Activated T-cell treated with anti-CD3 and anti-CD28 coated beads for 4 hours (primary cell): ENCODE results near the gene GPATCH8.
A peak's percentile ranks its signal among the peaks of the same experiment; 100 is the strongest.
"Not testable (repeated sequence)": the region's sequence is repeated elsewhere in the genome, so short reads cannot be mapped to it uniquely, and the experiment has no call there.

Experiments used
- DNase-seq: peaks from one replicate; pipeline ENCODE4 v3.0.0-alpha.2; 2020

The GPATCH8 gene

GRCh38 chr17:44369414-44370023 lies 133.7 kb downstream of the GPATCH8 start:
- not testable (repeated sequence) for DNase-seq

- not testable (repeated sequence) for DNase-seq
These were observed 134.6 kb downstream of the GPATCH8 start for GRCh38 chr17:44368391-44369243.

GRCh38 chr17:44367231-44367979 lies 135.8 kb downstream of the GPATCH8 start:
- DNase-seq = no peak

- not testable (repeated sequence) for DNase-seq
These were observed 138.2 kb downstream of the GPATCH8 start for GRCh38 chr17:44365051-44365450.

GRCh38 chr17:44363613-44364159 lies 139.5 kb downstream of the GPATCH8 start, which contains the start of gene FAM171A2:
Gene FAM171A2 (minus strand): TSS chr17:44363853. CDS start chr17:44363714, 139 bp downstream.
- peak; percentile 49 for DNase-seq

GRCh38 chr17:44362949-44363612 lies 140.1 kb downstream of the GPATCH8 start:
- no peak for DNase-seq

- DNase-seq = no peak
These were observed 140.7 kb downstream of the GPATCH8 start for GRCh38 chr17:44362459-44362948.

- no peak for DNase-seq
These were observed 141.6 kb downstream of the GPATCH8 start for GRCh38 chr17:44361292-44362260.

- no peak for DNase-seq
These were observed 142.4 kb downstream of the GPATCH8 start for GRCh38 chr17:44360826-44361225.

- DNase-seq = no peak
These were observed 143.1 kb downstream of the GPATCH8 start for GRCh38 chr17:44360144-44360533.

GRCh38 chr17:44359458-44360143 lies 143.6 kb downstream of the GPATCH8 start:
- DNase-seq = no peak

GRCh38 chr17:44359006-44359405 lies 144.2 kb downstream of the GPATCH8 start:
- no peak for DNase-seq

GRCh38 chr17:44358066-44358465 lies 145.1 kb downstream of the GPATCH8 start:
- no peak for DNase-seq

GRCh38 chr17:44356241-44356640 lies 147.0 kb downstream of the GPATCH8 start:
- no peak for DNase-seq

GRCh38 chr17:44355642-44356099 lies 147.5 kb downstream of the GPATCH8 start:
- no peak for DNase-seq

GRCh38 chr17:44354582-44355561 lies 148.3 kb downstream of the GPATCH8 start:
- peak; percentile 47 for DNase-seq

GRCh38 chr17:44353672-44354331 lies 149.4 kb downstream of the GPATCH8 start:
- no peak for DNase-seq
